Activated CD4-positive, alpha-beta T cell treated with anti-CD3 and anti-CD28 coated beads for 48 hours (primary cell): Measurements from ENCODE around the gene NUDT1.

Source experiments
- DNase-seq: peaks from one replicate; pipeline ENCODE4 v3.0.0-alpha.2; 2020

Gene NUDT1

DNA sequence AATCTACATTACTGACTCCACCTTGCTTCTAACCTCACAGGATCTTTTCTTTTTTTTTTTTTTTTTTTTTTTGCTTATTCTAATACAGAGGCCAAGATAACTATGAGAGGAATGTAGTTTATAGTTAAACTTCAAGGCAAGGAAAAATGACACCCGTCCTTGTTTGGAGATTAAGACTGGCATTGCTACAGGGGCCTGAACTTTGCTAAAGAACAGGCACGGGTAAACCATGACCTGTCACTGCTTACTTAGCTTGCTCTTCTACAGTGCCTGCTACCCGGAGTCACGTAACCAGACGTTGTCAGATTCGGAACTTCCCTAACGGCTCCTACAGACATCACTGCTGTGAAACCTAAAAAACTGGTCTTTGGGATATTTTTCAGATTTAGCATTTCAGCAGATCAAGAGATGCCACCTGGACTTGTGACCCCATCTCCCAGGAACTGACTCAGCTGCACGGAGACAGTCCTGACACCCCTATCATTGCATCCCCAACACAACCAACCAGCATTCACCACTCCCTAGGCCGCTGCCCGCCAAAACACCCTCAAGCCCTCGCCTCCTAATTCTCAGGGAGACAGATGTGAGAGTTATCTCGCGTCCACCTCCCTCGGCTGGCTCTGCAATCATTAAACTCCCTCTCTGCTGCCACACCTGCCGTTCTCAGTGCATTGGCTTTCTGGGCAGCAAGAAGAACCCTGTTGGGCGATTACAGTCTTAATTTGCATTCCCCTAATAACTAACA lies 36.8 kb upstream of the NUDT1 start:
- DNase-seq: no peak

DNA sequence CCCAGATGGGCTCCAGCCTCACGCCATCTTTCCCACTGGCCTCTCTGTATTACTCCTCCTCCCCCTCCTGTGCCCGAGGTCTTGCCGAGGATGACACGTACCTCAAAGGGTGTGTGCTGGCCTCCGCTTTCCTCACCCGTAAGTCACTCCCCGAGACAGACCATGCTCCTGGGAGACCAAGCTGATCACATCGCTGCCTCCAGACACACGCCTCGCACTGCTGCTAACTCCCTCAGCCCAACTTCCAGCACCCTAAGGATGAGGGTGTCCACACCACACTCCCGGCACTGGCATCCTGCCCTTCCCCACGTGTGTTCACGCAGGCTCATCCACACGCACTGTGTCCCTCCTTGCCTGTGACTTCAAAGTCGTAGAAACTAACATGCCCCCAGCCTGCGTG lies 33.3 kb upstream of the NUDT1 start:
- DNase-seq: no peak

DNA sequence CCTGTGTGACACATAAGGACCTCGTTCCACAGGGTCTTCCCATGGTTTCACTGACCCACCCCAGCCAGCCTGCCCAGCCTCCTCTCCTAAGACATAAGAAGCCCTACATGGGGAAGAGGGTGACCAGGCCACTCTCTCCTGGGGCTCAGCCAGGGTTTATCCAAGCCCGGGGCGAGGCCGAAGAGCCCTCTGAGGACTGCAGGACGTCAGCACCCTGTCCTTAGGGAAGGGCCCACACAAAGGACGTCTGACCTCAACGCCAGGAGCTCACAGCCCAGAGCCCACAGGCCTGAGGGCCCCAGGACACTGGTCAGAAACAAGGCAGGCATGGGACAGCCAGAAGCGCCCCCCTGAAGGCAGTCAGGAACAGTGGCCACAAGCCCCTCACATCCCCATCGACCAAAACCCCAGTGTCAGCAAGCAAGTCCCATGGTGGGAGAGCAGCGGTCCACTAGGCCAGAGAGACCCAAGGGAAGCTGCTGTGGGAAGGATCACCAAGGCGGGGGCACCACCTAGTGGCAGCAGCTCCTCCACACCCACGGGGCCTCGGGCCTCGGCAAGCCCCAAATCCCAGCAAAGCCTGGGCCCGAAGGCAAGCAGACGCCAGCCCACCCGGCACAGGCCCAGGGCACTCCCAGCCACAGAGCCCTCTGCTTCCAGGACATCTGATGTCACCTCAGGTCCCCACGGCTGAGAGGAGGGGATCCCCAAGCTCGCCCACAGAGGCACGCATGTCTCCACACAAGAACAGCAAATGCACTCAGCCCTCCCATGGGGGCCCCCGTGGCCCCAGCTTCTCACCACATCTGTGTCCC lies 32.7 kb upstream of the NUDT1 start:
- DNase-seq: peak; percentile 52

DNA sequence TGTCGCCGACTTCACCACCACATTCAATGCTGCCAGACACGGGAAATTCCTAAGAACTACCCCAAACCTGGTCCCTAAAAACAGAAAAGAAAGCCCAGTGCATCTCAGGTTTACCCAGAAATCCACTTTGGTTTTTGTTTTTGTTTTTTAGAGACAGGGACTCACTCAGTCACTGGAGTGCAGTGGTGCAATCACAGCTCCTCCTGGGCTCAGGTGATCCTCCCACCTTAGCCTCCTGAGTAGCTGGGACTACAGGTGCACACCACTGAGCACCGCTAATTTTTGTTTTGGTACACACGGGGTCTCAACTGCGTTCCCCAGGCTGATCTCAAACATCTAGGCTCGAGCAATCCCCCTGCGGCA lies 32.1 kb upstream of the NUDT1 start:
- DNase-seq: no peak

DNA sequence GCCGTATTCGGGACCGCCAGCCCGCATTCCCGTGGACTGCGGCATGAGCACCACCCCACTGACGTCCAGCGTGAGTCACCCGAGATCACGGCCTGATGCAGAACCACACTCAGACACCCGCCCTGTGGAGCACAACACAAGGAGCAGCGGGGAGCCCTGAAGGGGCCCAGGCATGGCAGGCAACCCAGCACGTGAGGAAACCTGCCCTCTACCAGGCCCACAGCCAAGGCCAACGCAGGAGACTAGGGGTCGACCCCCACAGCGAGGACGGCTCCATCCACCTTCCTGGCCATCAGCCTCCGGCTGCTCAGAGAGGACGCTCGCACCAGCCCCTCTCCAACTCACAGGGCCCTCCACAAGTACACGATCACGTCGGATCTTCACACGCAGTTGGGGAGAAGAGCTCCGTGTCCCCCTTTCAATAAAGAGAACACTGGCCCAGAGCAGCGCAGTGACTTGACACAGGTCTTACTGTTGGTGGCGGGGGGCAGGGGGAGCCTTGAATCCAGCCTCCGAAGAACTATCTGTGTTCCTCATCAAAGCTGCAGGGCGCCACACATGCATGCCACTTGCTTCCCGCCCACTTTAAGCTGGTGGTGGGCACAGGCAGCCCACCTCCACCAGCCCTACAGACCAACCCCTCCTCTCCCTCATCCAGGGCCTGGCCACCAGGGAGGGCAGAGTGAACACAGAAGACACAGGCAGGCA lies 31.3 kb upstream of the NUDT1 start:
- no peak for DNase-seq

DNA sequence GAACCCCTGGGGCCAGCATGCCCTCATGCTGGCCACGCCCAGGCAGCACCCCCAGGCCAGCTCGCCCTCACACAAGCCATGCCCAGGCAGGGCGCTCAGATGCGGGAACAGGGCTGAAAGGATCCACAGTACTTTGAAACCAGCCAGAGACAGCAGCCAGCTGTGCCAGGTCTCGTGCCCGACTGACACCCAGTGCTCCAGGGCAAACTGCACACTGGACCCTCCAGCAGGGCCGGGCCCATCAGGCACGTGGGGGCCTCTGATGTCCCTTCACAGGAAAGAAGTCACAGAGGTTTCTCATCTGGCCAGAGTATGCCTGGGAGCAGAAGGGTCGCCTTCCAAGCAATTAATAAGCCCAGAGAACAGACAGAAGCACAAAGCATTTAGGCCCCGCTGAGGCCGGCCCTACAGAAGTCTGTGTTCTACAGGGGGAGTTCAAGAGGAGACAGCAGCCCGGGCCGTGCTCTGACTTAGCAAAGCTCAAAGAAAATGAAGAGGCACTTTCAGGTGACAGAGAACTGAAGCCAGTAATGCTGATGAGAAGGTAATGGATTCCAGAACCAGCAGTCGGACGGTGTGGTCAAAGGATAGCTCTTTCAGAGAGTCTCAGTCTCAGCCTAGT lies 30.7 kb upstream of the NUDT1 start:
- DNase-seq: no peak

DNA sequence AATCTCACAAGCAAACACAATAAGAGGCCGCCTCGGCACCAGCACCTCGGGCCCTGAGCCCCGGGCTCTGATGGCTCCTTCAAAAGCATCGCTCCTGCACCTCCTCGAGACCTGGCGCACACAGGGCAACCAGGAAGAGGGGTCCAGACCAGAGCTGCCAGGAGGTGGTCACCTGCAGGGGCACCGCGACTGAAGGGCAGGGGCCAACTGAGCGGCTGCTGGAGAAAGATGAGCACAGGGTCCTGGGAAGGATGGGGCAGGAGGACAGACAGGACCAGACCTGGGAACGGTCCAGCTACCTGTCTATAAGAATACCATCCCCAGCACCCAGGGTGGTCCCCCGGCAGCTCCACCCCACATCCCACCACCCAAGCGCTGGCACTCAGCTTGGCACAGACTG lies 30.1 kb upstream of the NUDT1 start:
- no peak for DNase-seq

DNA sequence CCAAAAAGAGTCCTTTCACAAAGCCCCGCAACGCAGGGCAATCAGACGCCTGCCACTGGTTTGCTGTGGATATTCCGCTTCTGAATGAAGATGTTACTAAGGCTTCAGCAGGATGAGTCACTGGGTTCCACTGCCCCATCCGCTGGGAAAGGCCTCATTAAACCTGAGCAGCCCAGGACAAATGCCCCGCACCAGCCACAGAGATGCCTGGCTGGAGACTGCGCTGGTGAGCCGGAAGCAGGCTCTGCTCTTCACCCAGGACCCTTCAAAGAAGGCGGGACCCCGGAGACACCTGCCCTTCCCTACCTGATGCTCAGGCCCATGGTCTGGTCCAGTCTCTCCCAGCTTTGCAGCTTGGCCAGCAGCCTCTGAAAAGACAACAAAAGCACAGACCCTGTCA lies 29.1 kb upstream of the NUDT1 start:
- DNase-seq: no peak

DNA sequence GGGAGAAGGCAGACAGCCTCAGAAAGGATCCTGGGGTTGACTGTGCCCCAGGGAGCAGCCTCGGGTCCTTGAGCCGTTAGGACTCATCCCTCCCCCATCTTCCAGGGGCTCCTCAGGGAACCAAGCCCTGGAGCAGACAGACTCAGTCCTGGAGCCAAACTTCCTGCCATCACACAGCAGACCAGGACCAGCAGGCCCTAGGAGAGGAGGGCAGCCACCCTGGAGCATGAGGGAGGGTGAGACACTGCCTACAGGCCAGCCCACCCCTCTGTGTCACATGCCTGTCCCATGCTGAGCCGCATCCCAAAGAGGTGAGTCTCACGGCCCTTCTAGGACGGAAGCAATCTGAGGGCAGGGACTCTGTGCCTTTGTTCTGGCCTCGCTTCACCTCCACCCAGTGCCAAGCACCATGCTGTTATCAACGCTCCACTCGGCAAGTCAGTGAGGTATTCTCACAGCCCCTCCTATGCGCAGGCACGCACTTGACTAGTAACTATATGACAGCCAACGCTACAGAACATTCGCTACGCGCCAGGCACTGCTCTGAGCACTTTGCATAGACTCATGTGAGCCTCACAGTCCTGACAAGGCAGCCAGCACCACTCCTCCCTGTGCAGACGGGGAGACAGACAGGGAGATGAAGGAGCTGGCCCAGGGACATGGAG lies 28.3 kb upstream of the NUDT1 start:
- DNase-seq: no peak

DNA sequence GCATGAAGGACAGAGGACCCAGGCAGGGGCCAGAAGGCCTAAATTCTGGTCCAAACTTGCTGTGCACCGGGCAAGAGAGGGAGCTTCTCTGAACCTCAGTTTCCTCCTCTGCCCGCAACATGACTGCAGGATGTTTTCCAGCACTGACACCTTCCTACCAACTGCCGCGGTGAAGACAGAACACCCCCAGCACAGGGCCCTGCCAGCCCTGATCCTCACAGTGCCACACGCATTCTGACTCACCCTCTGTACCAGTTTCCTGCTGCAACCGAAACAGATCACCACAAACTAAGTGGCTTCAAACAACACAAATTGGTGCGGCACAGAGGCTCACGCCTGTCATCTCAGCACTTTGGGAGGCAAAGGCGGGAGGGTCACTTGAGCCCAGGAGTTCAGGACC lies 27.4 kb upstream of the NUDT1 start:
- no peak for DNase-seq

DNA sequence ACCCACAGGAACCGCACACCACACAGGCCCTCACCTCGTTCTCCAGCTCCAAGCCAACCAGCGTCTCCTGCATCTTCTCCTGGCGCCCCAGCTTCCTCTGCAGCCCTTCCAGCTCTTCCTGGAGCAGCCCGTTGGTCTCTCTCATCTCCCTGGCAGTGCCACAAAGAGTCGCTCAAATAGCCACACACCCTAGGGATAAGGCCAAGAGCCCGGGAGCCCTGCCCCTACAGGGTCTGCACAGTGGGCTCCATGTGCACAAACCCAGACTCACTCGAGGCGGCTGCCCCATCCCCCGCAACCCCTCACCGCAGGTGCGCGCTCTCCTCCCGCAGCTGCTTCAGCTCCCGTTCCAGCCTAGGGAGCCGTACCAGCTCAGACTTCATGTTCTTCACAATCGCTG lies 26.2 kb upstream of the NUDT1 start:
- DNase-seq: no peak

DNA sequence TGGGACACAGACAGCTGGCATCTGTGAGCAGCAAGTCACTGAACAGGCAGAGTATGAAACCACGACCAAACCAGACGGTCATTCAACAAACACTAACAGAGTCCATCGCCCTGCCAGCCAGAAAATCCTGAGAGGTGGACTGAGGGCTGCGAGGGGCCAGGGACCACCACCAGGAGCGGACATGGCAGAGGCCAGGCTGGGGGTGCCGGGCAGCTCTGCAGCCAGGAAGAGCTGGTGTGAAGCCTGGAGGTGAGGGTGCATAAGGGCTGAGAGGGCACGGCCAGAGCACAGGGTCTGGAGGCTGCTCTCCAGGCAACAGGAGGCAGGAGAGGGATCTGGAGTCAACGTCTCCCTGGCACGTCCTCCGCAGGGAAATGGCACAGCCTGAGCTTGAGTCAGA lies 24.8 kb upstream of the NUDT1 start:
- no peak for DNase-seq

DNA sequence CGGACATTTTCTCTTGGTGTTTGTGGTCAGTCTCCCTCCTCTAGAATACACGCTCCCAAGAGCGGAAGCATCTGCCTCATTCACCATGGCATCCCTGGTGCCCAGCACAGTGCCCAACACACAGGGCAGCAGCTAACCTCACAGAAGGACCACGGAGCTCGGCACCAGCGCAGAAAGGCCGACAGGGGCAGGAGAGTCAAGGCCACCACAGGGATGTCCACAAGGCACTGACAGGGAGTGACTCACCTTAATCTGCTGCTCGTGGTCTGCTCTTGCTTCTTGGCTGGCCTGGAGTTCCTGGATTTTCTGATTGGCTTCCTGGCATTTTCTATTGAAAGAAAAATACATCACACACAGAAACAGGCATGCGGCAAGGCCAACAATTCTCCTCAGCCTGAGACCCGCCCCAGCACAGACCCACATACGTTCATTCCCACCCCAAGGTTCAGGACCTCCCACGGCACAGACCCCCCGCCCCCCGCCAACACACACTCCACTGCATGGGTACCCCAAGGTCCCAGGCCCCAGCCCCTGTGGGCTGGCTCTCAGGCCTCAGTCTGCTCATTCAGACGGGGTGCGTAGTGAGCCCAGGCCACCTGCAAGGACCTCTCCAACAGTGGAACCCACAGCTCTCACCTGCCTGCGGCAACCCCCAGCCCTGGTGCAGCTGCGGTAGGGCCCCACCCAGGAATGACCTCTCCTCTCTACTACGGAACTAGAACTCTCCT lies 24.1 kb upstream of the NUDT1 start:
- no peak for DNase-seq

DNA sequence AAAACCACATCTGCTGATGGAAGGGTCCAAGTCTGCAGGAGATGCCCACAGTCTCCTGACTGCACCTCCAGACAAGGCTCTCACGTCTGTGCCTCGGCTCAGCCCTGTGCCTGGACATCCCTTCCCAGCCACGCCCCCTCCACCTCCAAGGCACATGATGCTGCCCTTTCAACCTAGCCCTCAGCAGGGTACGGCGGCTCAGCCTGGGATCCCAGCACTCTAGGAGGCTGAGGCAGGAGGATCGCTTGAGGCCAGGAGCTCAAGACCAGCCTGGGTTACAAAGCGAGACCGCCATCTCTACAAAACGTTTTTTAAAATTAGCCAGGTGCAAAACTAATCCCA lies 23.6 kb upstream of the NUDT1 start:
- no peak for DNase-seq

DNA sequence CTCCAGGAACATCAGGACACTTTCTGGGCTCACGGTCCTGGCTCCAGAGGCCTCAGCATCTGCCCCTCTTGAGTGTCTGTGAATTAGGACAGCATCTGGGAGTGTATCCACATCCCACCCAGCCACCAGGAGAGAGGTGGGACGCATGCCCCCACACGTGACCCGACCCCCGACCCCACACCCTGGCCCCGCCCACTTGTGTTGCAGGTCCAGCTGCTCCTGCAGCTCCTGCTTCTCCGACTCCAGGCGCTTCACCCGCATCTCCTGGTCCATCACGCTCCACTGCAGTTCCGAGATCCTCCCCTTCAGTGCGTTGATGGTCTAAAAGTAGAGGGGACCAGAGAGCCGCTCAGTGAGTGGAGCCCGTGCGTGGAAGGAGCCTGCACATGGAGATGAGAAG lies 22.9 kb upstream of the NUDT1 start:
- DNase-seq: no peak

DNA sequence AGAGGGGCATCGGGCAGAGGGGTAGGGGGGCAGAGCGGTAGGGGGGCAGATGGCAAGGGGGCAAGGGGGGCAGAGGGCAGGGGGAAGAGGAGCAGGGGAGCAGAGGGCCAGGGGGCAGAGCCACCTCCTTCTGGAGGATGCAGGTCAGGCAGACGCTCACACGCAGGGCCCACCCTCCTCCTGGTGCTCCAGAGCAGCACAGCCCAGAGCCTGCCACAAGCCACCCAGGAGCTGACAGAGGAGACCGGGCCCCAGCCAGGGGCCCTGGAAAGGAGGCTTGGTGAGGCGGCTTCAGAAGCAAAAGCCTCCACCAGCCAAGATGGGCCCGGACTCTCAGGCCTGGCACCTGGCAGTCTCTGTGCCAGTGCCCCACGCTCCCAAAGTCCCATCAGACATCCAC lies 22.4 kb upstream of the NUDT1 start:
- DNase-seq: no peak

DNA sequence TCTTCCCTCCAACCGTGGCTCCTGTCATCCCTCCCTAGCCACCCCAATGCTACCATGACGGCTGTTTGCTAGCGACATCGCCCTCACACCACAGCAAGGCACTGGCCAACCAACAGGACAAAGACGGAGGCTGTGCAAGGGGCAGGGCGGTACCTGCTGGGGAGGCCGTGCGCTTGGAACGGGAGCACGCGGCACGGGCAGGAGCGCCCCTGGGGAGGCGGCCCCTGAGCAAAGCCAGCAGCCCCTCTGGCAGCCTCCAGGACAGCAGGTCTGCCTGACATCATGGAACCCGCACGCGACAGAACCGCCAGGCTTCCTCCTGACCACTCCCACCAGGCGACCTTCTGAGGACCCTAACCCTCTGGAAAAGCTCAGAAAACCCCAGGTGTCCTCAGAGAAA lies 22.0 kb upstream of the NUDT1 start:
- no peak for DNase-seq

DNA sequence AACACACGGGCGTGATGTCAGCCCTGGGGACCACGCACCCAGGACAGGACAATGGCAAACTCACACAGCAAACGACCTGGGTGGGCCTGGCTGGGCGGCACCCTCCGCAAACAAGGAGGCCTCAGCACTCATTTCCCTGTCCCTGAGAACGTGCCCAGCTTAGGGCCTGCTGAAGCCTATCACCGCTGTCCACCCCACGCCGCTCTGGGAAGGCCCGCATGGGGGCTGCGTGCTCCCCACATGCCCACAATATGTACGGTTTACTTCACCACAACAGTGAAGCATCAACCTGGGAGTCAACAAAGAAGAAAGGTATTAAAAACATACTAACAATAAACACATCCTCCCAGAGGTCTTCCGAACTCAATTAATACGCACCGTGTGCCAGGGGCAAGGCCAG lies 21.5 kb upstream of the NUDT1 start:
- DNase-seq: no peak

DNA sequence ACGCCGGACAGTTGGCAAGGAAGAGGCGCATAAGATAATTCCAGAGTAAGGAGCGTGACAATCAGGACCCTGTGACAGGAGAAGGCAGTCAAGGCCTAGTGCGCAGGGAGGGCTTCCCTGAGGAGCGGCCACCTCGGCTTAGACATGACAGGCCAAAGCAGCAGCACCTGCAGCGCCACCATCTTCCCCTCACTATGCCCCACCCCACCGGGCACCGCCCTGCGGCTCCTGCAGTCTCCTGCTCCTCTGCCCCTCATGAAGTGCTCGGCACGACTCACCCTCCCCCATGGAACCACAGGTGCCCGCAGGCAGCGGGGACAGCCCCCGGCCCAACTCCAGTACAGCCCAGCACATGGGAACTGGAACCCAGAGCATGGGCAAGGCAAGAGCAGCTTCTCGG lies 21.1 kb upstream of the NUDT1 start:
- no peak for DNase-seq

DNA sequence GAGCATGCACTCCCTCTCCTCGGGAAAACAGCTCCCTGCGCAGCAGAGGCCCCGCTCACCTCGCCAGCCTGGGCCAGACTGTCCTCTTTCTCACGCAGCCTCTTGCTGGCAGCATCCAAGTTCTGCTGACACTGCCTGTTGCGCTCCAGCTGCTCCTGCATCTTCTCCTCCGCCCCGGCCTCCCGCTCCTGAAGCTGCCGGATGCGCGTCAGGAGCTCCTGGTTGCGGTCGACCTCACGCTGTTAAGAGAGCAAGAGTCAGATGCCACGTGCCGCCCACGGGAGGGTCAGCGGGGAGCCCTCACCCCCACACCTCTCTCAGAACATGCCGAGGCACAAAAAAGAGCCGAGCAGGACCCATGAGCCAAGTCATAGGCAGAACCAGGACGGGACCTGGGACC lies 19.5 kb upstream of the NUDT1 start:
- no peak for DNase-seq

DNA sequence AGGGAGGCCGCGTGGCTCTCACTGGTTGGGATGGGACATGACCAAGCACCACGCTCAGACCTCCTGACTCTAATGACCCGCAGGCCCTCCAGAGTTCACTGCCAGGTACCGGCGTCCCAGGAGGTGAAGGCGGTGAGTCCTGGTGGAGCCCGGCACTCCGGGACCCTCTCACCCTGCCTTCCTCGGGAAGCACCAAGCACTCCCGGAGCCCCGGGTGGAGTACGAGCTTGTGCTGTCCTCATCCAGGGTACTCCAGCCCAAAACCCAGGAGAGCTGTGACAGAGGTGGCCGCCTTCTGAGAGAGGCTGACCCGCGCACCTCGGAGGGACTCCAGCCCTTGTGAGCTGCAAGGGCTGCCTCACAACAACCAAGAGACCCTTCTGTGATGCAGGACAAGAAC lies 18.7 kb upstream of the NUDT1 start:
- DNase-seq: no peak

DNA sequence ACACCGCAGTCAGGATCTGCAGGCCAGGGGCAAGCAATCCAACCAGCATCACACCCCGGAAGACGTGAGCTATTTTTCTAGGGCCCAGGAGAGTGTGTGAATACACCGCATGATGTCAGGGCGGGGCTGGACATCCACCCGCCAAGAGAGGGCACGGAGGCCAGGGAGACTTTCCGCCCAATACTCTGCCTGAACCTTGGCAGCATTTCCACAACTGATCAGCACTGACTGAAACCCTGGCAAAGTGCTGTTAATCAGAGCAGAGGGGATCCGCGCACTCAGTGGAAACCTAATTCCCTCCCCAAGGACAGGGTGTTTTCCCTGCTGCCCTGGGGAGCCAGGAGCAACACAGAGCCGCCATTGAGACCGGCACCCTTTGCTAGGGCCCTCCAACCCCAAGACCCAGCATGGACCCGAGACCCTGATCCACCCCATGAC lies 17.5 kb upstream of the NUDT1 start:
- no peak for DNase-seq

DNA sequence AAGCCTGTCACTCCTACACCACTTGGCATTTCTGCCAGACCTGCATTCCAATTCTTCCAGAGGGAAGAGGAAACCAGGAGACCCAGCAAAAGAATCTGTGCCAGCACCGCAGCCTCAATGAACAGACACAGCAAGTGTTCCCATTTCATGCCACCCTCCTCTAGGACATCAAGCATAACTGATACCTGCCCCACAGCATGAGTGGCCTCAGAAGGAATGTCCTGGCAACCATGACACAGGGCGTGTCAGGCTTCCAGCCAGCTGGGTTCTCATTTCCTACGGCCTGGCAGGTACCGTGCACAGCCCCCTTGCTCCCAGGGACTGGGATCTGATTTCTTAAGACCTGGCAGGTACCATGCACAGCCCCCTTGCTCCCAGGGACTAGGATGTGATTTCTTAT lies 17.1 kb upstream of the NUDT1 start:
- DNase-seq: no peak
